Ishikawa (cell line): ENCODE data around the gene ZC3H8.

ENCODE experiments used
- CEBPB ChIP-seq: IDR thresholded peaks from 2 replicates; pipeline ENCODE4 v1.6.1; 2012
- CREB1 ChIP-seq: IDR thresholded peaks from 2 replicates; pipeline ENCODE4 v1.6.1; 2012; ENCODE audit warnings: low read depth
- EGR1 ChIP-seq: IDR thresholded peaks from 2 replicates; pipeline ENCODE4 v1.6.1; 2012
- EP300 ChIP-seq: IDR thresholded peaks from 2 replicates; pipeline ENCODE4 v1.6.1; 2012; ENCODE audit warnings: borderline replicate concordance
- FOXM1 ChIP-seq: IDR thresholded peaks from 2 replicates; pipeline ENCODE4 v1.6.1; 2012; ENCODE audit warnings: low read depth, borderline replicate concordance
- MAX ChIP-seq: IDR thresholded peaks from 2 replicates; pipeline ENCODE4 v1.6.1; 2012
- NFIC ChIP-seq: IDR thresholded peaks from 2 replicates; pipeline ENCODE4 v1.6.1; 2012
- RAD21 ChIP-seq: IDR thresholded peaks from 2 replicates; pipeline ENCODE4 v1.6.1; 2012; ENCODE audit warnings: low read depth
- REST ChIP-seq: IDR thresholded peaks from 2 replicates; pipeline ENCODE4 v1.6.1; 2012; ENCODE audit warnings: low read depth, mild to moderate bottlenecking
- TAF1 ChIP-seq: IDR thresholded peaks from 2 replicates; pipeline ENCODE4 v1.6.1; 2012; ENCODE audit warnings: low read depth, mild to moderate bottlenecking
- TCF12 ChIP-seq: IDR thresholded peaks from 2 replicates; pipeline ENCODE4 v1.6.1; 2012; ENCODE audit warnings: low read depth
- TEAD4 ChIP-seq: IDR thresholded peaks from 2 replicates; pipeline ENCODE4 v1.6.1; 2012
- USF1 ChIP-seq: IDR thresholded peaks from 2 replicates; pipeline ENCODE4 v1.6.1; 2012
- YY1 ChIP-seq: IDR thresholded peaks from 2 replicates; pipeline ENCODE4 v1.6.1; 2012; ENCODE audit warnings: low read depth
- ZBTB7A ChIP-seq: IDR thresholded peaks from 2 replicates; pipeline ENCODE4 v1.6.1; 2012; ENCODE audit warnings: low read depth

The ZC3H8 gene

GRCh38 chr2:112295407-112296078 is 40.7 kb upstream of the ZC3H8 start:
- TF ChIP-seq EGR1: no peak
- no peak for TF ChIP-seq USF1
- TF ChIP-seq TEAD4: no peak
- TF ChIP-seq ZBTB7A: no peak
- TF ChIP-seq YY1: no peak
- no peak for TF ChIP-seq CEBPB
- TF ChIP-seq TAF1: no peak
- TF ChIP-seq TCF12: no peak
- no peak for TF ChIP-seq EP300
- no peak for TF ChIP-seq NFIC
- TF ChIP-seq REST: no peak
- TF ChIP-seq MAX: no peak
- TF ChIP-seq CREB1: no peak
- no peak for TF ChIP-seq RAD21
- no peak for TF ChIP-seq FOXM1

GRCh38 chr2:112293636-112294401 is 39.0 kb upstream of the ZC3H8 start:
- no peak for TF ChIP-seq RAD21
- no peak for TF ChIP-seq NFIC
- no peak for TF ChIP-seq YY1
- TF ChIP-seq EP300: no peak
- no peak for TF ChIP-seq CEBPB
- TF ChIP-seq TCF12: no peak
- no peak for TF ChIP-seq TEAD4
- TF ChIP-seq EGR1: no peak
- TF ChIP-seq ZBTB7A: no peak
- no peak for TF ChIP-seq TAF1
- TF ChIP-seq CREB1: no peak
- TF ChIP-seq USF1: no peak
- TF ChIP-seq FOXM1: no peak
- TF ChIP-seq MAX: no peak
- no peak for TF ChIP-seq REST

GRCh38 chr2:112290648-112291047 is 35.8 kb upstream of the ZC3H8 start:
- TF ChIP-seq ZBTB7A (no peak), EP300 (no peak), NFIC (no peak), CREB1 (no peak), USF1 (no peak), REST (no peak), TCF12 (no peak), YY1 (no peak), CEBPB (no peak)

- TF ChIP-seq MAX (no peak), TEAD4 (no peak), CEBPB (no peak), REST (no peak), EP300 (no peak)
Measured at GRCh38 chr2:112290088-112290487, 35.2 kb upstream of the ZC3H8 start.
